Activated CD8-positive, alpha-beta T cell treated with anti-CD3 and anti-CD28 coated beads for 36 hours (primary cell): ENCODE data around the gene UBE2M. TPM values are rescaled to one million over a fixed set of nuclear protein-coding genes. Genes with fewer than 3 reads are reported as not detected.

Source experiments
- ATAC-seq: fragments of 200-7000 bp; cut with Tn5 transposase; one replicate; pipeline ENCODE4 v1.10.0; 2021; ENCODE audit warnings: mild to moderate bottlenecking, moderate library complexity
- CTCF ChIA-PET: fragments of 350-600 bp; sonication (Branson Sonifier 250); formaldehyde crosslinking; loops from one replicate; lab custom pipeline; 2021; ENCODE audit warnings: antibody characterized with exemption; lab: Charles Lee
- POLR2A ChIA-PET: fragments of 350-600 bp; sonication (Branson Sonifier 250); formaldehyde crosslinking; loops from one replicate; lab custom pipeline; 2021; ENCODE audit warnings: antibody characterized with exemption; lab: Charles Lee
- DNase-seq: peaks from one replicate; pipeline ENCODE4 v3.0.0-alpha.2; 2020
- H3K27ac Mint-ChIP-seq: one replicate; pipeline ENCODE4 v1.8.0; 2021; ENCODE audit warnings: mild to moderate bottlenecking, mixed read lengths
- H3K27me3 Mint-ChIP-seq: one replicate; pipeline ENCODE4 v1.8.0; 2021; ENCODE audit warnings: mixed read lengths
- H3K36me3 Mint-ChIP-seq: one replicate; pipeline ENCODE4 v1.8.0; 2021; ENCODE audit warnings: low read depth, mixed read lengths
- H3K4me1 Mint-ChIP-seq: one replicate; pipeline ENCODE4 v1.8.0; 2021; ENCODE audit warnings: low read depth, mixed read lengths
- H3K4me3 Mint-ChIP-seq: one replicate; pipeline ENCODE4 v1.8.0; 2021; ENCODE audit warnings: mild to moderate bottlenecking, moderate library complexity, mixed read lengths
- H3K9me3 Mint-ChIP-seq: one replicate; pipeline ENCODE4 v1.8.0; 2021; ENCODE audit warnings: mixed read lengths
- intact Hi-C: fragments of 100-400 bp; cut with micrococcal nuclease; formaldehyde crosslinking; loops from one replicate; pipeline ENCODE4 v1.10.0; 2022
- total RNA-seq, 2 experiments: library from RNA; stranded (reverse); gene quantifications; one replicate each; pipeline ENCODE4 v1.2.3, GENCODE V29; 2021
- TF ChIP-seq, protein P1 (sequence below): fragments of 200-600 bp; IDR thresholded peaks from one replicate; pipeline ENCODE4 v1.8.0; 2022; ENCODE audit warnings: antibody characterized with exemption, mild to moderate bottlenecking

The UBE2M gene
- total RNA-seq, 2 experiments from 2014 or later: 107 to 114 TPM

DNA sequence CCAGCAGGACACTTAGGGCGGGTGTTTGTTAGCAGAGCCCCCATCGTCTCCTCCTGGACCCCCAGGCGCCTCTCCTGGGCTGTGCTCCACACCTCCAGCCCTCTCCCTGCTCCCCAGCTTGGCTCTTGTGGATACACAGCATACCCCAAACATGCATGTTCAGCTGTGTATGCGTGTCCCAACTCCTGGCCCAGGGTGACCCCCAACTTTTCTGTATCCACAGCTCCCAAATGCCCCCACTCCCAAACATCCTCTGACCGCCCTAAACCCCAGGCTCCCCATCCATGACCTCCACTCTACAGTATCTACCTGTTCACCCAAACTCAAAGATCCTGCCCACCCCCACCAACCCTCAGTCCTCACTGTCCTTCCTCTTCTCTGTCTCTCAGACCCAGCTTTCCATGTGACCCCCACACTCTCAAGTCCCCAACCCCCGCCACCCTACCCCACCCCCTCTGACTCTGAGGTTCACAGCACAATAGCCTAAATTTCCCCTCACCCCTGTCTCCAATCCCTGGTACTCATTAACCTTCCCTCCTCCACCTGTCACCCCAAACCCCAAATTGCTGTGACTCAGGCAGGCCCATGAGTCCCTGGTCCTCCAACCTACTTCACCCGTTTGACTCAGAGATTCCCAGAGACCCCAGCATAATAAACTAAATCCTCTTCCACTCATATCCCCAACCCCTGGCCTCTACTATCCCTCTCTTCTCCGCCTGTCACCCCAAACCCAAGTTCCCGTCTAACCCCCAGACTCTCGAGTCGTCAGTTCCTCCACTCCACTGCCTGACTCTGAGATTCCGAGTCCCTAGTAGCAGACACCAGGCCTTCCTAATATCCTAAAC lies 968 bp downstream of the UBE2M start:
- intact Hi-C loops: no loop called here
- CTCF ChIA-PET: interaction anchor here (1.4 to 1.6 kb wide), 2 partner anchors 37 to 43 kb away, joined by 5 to 6 read pairs; partner anchors contain the start of gene ZBTB45

DNA sequence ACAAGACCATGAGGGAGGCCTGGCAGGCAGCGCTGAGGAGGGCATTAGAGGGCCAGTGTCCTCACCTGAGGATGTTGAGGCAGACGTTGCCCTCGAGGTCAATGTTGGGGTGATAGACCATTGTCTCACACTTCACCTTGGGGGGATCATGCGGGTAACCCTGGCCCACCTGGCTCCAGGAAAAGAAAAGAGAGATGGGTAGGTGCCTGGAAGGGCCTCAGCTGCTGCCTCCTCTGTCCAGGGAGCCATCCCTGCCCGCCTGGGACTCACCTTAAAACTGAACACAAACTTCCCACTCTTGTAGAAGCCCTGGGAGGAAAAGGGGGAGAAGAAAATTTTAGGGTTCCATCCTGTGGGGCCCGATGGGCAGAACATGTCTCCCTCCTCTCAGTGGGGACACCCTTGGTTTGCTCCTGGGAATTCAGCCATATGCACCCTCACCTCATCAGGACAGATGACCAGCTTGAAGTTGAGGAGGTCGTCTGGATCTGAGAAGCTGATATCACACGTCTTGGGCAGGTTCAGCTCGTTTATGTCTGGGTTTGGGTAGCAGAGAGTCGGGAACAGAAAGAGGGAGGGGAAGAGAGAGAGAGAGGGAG lies 1.7 kb downstream of the UBE2M start:
- DNase-seq (no peak), ATAC-seq (no peak)
- POLR2A ChIA-PET: interaction anchor here (0.7 to 4.2 kb wide), 5 partner anchors 8 to 37 kb away, joined by 3 to 39 read pairs (median 4); partner anchors contain the start of genes TRIM28 and ZBTB45
- H3K27me3 Mint-ChIP-seq: no peaks in the 10 kb centered on the region
- H3K4me1 Mint-ChIP-seq: peaks cover 48% of the 10 kb centered on the region
- H3K36me3 Mint-ChIP-seq: peaks cover 61% of the 10 kb centered on the region
- peak overlapping the region; percentile 98 for H3K4me3 Mint-ChIP-seq
- intact Hi-C loops: no loop called here
- TF ChIP-seq, protein P1, sequence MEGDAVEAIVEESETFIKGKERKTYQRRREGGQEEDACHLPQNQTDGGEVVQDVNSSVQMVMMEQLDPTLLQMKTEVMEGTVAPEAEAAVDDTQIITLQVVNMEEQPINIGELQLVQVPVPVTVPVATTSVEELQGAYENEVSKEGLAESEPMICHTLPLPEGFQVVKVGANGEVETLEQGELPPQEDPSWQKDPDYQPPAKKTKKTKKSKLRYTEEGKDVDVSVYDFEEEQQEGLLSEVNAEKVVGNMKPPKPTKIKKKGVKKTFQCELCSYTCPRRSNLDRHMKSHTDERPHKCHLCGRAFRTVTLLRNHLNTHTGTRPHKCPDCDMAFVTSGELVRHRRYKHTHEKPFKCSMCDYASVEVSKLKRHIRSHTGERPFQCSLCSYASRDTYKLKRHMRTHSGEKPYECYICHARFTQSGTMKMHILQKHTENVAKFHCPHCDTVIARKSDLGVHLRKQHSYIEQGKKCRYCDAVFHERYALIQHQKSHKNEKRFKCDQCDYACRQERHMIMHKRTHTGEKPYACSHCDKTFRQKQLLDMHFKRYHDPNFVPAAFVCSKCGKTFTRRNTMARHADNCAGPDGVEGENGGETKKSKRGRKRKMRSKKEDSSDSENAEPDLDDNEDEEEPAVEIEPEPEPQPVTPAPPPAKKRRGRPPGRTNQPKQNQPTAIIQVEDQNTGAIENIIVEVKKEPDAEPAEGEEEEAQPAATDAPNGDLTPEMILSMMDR: no peak
- no peaks in the 10 kb centered on the region for H3K9me3 Mint-ChIP-seq
- H3K27ac Mint-ChIP-seq: peak overlapping the region; percentile 100
- CTCF ChIA-PET: interaction anchor here (1.4 kb wide), 1 partner anchor 36 kb away, joined by 6 read pairs; the partner anchor contains the start of gene ZBTB45

More for the DNA sequence above, 968 bp downstream of the UBE2M start:
- TF ChIP-seq, protein P1: no peak
- no peaks in the 10 kb centered on the region for H3K27me3 Mint-ChIP-seq
- POLR2A ChIA-PET: interaction anchor here (0.7 to 4.2 kb wide), 7 partner anchors 8 to 37 kb away, joined by 3 to 39 read pairs (median 4); partner anchors contain the start of genes TRIM28 and ZBTB45
- peak overlapping the region; percentile 98 for H3K4me3 Mint-ChIP-seq
- DNase-seq (no peak), ATAC-seq (no peak)
- H3K4me1 Mint-ChIP-seq: peaks cover 53% of the 10 kb centered on the region
- peak overlapping the region; percentile 100 for H3K27ac Mint-ChIP-seq
- no peaks in the 10 kb centered on the region for H3K9me3 Mint-ChIP-seq
- peaks cover 61% of the 10 kb centered on the region for H3K36me3 Mint-ChIP-seq

DNA sequence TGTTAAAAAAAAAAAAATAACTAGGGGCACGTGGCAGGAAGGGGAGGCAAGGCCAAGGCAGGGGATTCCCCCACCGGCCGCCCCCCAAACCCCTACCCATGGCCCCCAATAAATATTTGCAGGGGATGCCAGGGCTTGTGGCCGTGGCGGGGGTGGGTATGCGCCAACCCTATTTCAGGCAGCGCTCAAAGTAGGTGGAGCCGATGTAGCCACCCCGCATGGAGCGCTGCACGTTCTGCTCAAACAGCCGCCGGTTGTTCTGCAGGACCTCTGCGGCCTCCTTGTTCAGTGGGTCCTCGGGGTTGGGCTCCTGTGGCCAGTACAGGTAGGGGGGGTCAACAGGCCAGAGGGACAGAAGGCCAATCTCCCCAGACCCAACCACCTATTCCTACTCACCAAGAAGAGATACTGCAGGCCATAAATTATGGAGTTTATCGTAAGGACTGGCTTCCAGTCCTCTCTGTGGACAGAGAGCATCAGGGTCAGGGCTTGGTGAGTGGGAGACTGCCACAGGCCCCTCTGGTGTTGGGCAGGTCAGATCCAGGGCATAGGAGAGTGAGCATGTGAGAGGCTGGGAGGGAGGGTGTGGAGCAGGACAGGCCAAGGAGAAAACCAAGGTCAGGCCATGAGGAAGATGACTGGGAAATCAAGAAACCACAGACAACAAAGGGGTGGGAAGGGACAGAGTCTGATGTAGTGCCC lies 2.3 kb downstream of the UBE2M start:
- H3K27ac Mint-ChIP-seq: peak overlapping the region; percentile 100
- H3K27me3 Mint-ChIP-seq: no peaks in the 10 kb centered on the region
- peaks cover 64% of the 10 kb centered on the region for H3K36me3 Mint-ChIP-seq
- ChIA-PET POLR2A (interaction anchor here (0.7 to 13.1 kb wide), 12 partner anchors 7 to 206 kb away, joined by 3 to 164 read pairs (median 7); partner anchors contain the start of genes MZF1, TRIM28, ZBTB45 and ZNF446), CTCF (interaction anchor here (1.2 to 3.1 kb wide), 5 partner anchors 25 to 42 kb away, joined by 4 to 19 read pairs (median 6); partner anchors contain the start of gene ZBTB45)
- TF ChIP-seq, protein P1: no peak
- no peak for ATAC-seq
- no peaks in the 10 kb centered on the region for H3K9me3 Mint-ChIP-seq
- peaks cover 42% of the 10 kb centered on the region for H3K4me1 Mint-ChIP-seq
- peak overlapping the region; percentile 98 for H3K4me3 Mint-ChIP-seq
- intact Hi-C loops: no loop called here
- no peak for DNase-seq

DNA sequence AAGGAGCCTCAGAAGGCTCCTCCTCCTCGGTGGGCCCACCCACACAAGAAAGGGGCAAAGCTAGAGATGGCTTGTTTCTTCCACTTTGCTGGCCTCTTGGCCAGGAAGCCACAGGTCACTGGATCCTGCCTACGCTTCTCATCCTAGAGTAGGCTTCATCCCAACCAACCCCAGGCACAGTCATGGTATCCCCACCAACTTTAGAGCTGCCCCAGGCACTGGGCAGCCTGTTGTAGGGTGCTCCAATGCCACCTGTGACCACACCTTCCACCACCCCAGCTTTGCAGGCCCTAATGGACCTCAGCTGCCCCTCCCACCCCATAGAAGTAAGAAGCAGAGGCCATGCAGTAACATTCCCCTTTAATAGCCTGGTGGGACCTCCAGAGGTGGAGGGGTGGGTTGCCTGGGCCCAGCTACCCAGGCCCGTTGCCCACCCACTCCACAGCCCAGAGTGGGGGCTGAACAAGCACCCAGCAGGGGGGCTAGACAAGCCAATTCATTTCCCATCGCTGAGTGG lies 3.0 kb downstream of the UBE2M start:
- Mint-ChIP-seq H3K9me3 (no peaks in the 10 kb centered on the region), H3K27me3 (no peaks in the 10 kb centered on the region), H3K27ac (peak overlapping the region; percentile 100), H3K4me1 (peaks cover 38% of the 10 kb centered on the region), H3K36me3 (peaks cover 71% of the 10 kb centered on the region), H3K4me3 (peak overlapping the region; percentile 98)
- intact Hi-C loops: no loop called here
- no peak for DNase-seq
- ChIA-PET CTCF (interaction anchor here (0.7 to 3.1 kb wide), 6 partner anchors 12 to 41 kb away, joined by 3 to 19 read pairs (median 4); partner anchors contain the start of genes TRIM28 and ZBTB45), POLR2A (interaction anchor here (0.7 to 13.1 kb wide), 10 partner anchors 8 to 206 kb away, joined by 3 to 164 read pairs (median 6); partner anchors contain the start of genes MZF1, TRIM28, ZBTB45 and ZNF446)
- no peak for ATAC-seq
- TF ChIP-seq, protein P1: no peak
